Panc1 (cell line): ENCODE results near the gene CYTH4. TPM values are rescaled to one million over a fixed set of nuclear protein-coding genes. Genes with fewer than 3 reads are reported as not detected.

Source experiments
- ATAC-seq: fragments of 200-7000 bp; cut with Tn5 transposase; 2 replicates; pipeline ENCODE4 v1.9.1; 2020; ENCODE audit warnings: mild to moderate bottlenecking, moderate library complexity
- BruUV-seq: library from RNA; stranded (reverse); fragments of 400-500 nt; replicated peaks from 2 replicates; lab custom pipeline; 2021; lab: Mats Ljungman, UMichigan
- CTCF ChIA-PET: fragments of 300-600 bp; sonication (Branson Sonifier 250); formaldehyde crosslinking; loops from one replicate; lab custom pipeline; 2022; ENCODE audit warnings: antibody characterized with exemption; lab: Charles Lee
- POLR2A ChIA-PET: fragments of 300-600 bp; sonication (Branson Sonifier 250); formaldehyde crosslinking; loops from one replicate; lab custom pipeline; 2022; ENCODE audit warnings: antibody characterized with exemption; lab: Charles Lee
- DNase-seq: peaks from one replicate; pipeline ENCODE4 v3.0.0-alpha.2; 2010; ENCODE audit warnings: low read depth, low spot score
- H3K27ac ChIP-seq: 2 replicates; pipeline ENCODE4 v1.5.1; 2011; ENCODE audit warnings: mild to moderate bottlenecking, low read length, inconsistent platforms
- H3K27me3 ChIP-seq: fragments of 200-500 bp; sonication (Bioruptor generic); 2 replicates; pipeline ENCODE4 v1.6.0; 2014; ENCODE audit warnings: low read length, inconsistent platforms; ENCODE audit not compliant: control insufficient read depth, insufficient read depth
- H3K36me3 ChIP-seq: fragments of 200-500 bp; sonication (Bioruptor generic); 2 replicates; pipeline ENCODE4 v1.5.1; 2014; ENCODE audit warnings: inconsistent platforms, mild to moderate bottlenecking, low read length, moderate library complexity; ENCODE audit not compliant: control insufficient read depth, insufficient read depth
- H3K4me1 ChIP-seq: 2 replicates; pipeline ENCODE4 v1.5.1; 2011; ENCODE audit warnings: inconsistent platforms, mild to moderate bottlenecking, low read length, moderate library complexity; ENCODE audit not compliant: control insufficient read depth, insufficient read depth
- H3K4me3 ChIP-seq, 2 experiments: 2 replicates each; pipeline ENCODE4 v1.5.1; 2011 to 2012; ENCODE audit warnings: low read depth in 2 of 2, low read length in 2 of 2, mild to moderate bottlenecking in 2 of 2, inconsistent platforms in 1 of 2, moderate library complexity in 1 of 2
- H3K9me3 ChIP-seq: fragments of 200-500 bp; sonication (Bioruptor generic); 2 replicates; pipeline ENCODE4 v1.5.1; 2014; ENCODE audit warnings: low read depth, mild to moderate bottlenecking, inconsistent platforms, low read length, moderate library complexity; ENCODE audit not compliant: control insufficient read depth, insufficient read depth
- POLR2AphosphoS5 ChIP-seq: IDR thresholded peaks from 2 replicates; pipeline ENCODE4 v1.6.1; 2012; ENCODE audit warnings: mild to moderate bottlenecking, low read depth, low read length, moderate library complexity
- SIN3A ChIP-seq: IDR thresholded peaks from 2 replicates; pipeline ENCODE4 v1.6.1; 2012; ENCODE audit warnings: low read depth, mild to moderate bottlenecking, low read length, moderate library complexity, borderline replicate concordance; ENCODE audit not compliant: insufficient read depth
- TCF7L2 ChIP-seq: IDR thresholded peaks from 2 replicates; pipeline ENCODE4 v1.6.1; 2011; ENCODE audit warnings: mild to moderate bottlenecking, low read depth, low read length, inconsistent platforms
- in situ Hi-C: cut with HindIII; loops from 2 replicates; pipeline ENCODE4 v1.10.0; 2016; ENCODE audit warnings: low sequenced_read_pairs, low pct_unique_long_range_greater_than_20kb
- intact Hi-C: fragments of 100-400 bp; cut with micrococcal nuclease; formaldehyde crosslinking; loops from one replicate; pipeline ENCODE4 v1.10.0; 2022; ENCODE audit not compliant: unreplicated experiment
- total RNA-seq: library from RNA; stranded (reverse); gene quantifications from one replicate; pipeline ENCODE4 v1.2.1, GENCODE V29; 2021; ENCODE audit not compliant: unreplicated experiment
- TF ChIP-seq, protein P1 (sequence below): fragments of 450-650 bp; IDR thresholded peaks from 2 replicates; pipeline ENCODE4 v1.5.1; 2017; ENCODE audit warnings: mild to moderate bottlenecking
- TF ChIP-seq, protein P2 (sequence below), 2 experiments: IDR thresholded peaks; 2 replicates each; pipeline ENCODE4 v1.6.1; 2011 to 2012; ENCODE audit warnings: low read depth in 2 of 2, control low read depth in 1 of 2, low read length in 1 of 2, mild to moderate bottlenecking in 1 of 2, moderate library complexity in 1 of 2; ENCODE audit not compliant: insufficient read depth in 1 of 2

CYTH4 gene
- total RNA-seq, 1 experiment from 2014 or later: 1.3 TPM

DNA sequence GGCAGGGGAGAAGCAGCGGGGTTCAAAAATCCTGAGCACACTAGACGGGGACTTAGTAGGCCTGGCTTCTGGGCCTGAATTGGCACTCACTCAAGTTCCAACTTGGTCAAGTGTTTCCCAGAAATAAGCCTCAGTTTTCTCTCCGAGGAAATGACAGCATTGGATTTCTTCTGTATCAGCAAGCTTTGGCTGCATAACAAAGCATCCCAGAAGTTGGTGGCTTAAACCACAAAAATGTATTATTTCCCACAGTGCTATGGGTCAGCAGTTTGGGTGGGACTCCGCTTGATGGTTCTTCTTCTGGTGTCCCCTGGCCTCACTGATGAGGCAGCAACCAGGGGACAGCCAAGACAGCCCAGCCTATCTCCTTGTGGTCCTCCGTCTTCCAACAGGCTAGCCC is 1.6 kb upstream of the CYTH4 start:
- ChIA-PET CTCF (no interaction called here), POLR2A (no interaction called here)

DNA sequence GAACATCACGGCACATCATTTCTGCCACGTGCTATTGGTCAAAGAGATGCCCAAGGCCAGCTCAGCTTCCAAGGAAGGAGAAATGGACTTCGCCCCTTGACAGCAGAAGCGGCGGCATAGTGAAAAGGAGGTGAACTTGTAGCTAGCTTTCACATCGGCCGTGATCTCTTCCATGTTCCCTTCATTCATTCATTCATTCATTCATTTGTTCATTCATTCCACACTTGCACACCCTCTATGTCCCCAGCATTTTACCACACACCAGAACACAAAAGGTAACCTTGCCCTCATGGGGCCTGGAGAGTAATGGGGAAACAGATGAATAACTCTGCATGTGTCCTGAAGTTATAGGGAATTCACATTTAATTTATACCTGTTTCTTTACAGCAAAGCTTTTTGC is 1.1 kb upstream of the CYTH4 start:
- no peaks in the 10 kb centered on the region for H3K9me3 ChIP-seq
- TF ChIP-seq TCF7L2: no peak
- TF ChIP-seq, protein P1, sequence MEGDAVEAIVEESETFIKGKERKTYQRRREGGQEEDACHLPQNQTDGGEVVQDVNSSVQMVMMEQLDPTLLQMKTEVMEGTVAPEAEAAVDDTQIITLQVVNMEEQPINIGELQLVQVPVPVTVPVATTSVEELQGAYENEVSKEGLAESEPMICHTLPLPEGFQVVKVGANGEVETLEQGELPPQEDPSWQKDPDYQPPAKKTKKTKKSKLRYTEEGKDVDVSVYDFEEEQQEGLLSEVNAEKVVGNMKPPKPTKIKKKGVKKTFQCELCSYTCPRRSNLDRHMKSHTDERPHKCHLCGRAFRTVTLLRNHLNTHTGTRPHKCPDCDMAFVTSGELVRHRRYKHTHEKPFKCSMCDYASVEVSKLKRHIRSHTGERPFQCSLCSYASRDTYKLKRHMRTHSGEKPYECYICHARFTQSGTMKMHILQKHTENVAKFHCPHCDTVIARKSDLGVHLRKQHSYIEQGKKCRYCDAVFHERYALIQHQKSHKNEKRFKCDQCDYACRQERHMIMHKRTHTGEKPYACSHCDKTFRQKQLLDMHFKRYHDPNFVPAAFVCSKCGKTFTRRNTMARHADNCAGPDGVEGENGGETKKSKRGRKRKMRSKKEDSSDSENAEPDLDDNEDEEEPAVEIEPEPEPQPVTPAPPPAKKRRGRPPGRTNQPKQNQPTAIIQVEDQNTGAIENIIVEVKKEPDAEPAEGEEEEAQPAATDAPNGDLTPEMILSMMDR: no peak
- TF ChIP-seq, protein P2, sequence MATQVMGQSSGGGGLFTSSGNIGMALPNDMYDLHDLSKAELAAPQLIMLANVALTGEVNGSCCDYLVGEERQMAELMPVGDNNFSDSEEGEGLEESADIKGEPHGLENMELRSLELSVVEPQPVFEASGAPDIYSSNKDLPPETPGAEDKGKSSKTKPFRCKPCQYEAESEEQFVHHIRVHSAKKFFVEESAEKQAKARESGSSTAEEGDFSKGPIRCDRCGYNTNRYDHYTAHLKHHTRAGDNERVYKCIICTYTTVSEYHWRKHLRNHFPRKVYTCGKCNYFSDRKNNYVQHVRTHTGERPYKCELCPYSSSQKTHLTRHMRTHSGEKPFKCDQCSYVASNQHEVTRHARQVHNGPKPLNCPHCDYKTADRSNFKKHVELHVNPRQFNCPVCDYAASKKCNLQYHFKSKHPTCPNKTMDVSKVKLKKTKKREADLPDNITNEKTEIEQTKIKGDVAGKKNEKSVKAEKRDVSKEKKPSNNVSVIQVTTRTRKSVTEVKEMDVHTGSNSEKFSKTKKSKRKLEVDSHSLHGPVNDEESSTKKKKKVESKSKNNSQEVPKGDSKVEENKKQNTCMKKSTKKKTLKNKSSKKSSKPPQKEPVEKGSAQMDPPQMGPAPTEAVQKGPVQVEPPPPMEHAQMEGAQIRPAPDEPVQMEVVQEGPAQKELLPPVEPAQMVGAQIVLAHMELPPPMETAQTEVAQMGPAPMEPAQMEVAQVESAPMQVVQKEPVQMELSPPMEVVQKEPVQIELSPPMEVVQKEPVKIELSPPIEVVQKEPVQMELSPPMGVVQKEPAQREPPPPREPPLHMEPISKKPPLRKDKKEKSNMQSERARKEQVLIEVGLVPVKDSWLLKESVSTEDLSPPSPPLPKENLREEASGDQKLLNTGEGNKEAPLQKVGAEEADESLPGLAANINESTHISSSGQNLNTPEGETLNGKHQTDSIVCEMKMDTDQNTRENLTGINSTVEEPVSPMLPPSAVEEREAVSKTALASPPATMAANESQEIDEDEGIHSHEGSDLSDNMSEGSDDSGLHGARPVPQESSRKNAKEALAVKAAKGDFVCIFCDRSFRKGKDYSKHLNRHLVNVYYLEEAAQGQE (IDR thresholded peaks at IDR 0.05; ENCODE audit: insufficient read depth in 1 of 2, low read depth in 2 of 2, low read length in 1 of 2): no peak
- no peak for TF ChIP-seq POLR2AphosphoS5
- no peak for TF ChIP-seq SIN3A
- no peak for DNase-seq
- no peaks in the 10 kb centered on the region for H3K36me3 ChIP-seq
- CTCF ChIA-PET: no interaction called here
- in situ Hi-C loops (no loop called here), intact Hi-C loops (no loop called here)
- H3K27me3 ChIP-seq: no peaks in the 10 kb centered on the region
- BruUV-seq: no TSS peak
- ATAC-seq: no peak
- no peak overlapping the region for H3K4me3 ChIP-seq
- H3K4me1 ChIP-seq: no peaks in the 10 kb centered on the region
- no peak overlapping the region for H3K27ac ChIP-seq
- POLR2A ChIA-PET: no interaction called here

More for the DNA sequence above, 1.6 kb upstream of the CYTH4 start:
- BruUV-seq: no TSS peak
- in situ Hi-C loops: no loop called here
- Histone ChIP-seq H3K36me3 (no peaks in the 10 kb centered on the region), H3K9me3 (no peaks in the 10 kb centered on the region), H3K27ac (no peak overlapping the region), H3K4me3 (no peak overlapping the region), H3K27me3 (no peaks in the 10 kb centered on the region), H3K4me1 (no peaks in the 10 kb centered on the region)
- no peak for ATAC-seq
- intact Hi-C loops: no loop called here
- TF ChIP-seq, protein P2 (IDR thresholded peaks at IDR 0.05; ENCODE audit: insufficient read depth in 1 of 2, low read depth in 2 of 2, low read length in 1 of 2): no peak
- TF ChIP-seq POLR2AphosphoS5: no peak
- TF ChIP-seq TCF7L2: no peak
- TF ChIP-seq, protein P1: no peak
- no peak for TF ChIP-seq SIN3A
- DNase-seq: no peak
